ENCODE data around the gene CCDC7.
"Not testable (repeated sequence)": the region's sequence is repeated elsewhere in the genome, so short reads cannot be mapped to it uniquely, and the experiment has no call there.

The CCDC7 gene

GRCh38 chr10:32445740-32446535, at the start of gene CCDC7:
TSS of gene CCDC7 (plus strand) at chr10:32446140. CDS start at chr10:32451643, 5,503 bp downstream.
- peak; percentile 76 for DNase-seq (ENCODE audit: low spot score)

DNA sequence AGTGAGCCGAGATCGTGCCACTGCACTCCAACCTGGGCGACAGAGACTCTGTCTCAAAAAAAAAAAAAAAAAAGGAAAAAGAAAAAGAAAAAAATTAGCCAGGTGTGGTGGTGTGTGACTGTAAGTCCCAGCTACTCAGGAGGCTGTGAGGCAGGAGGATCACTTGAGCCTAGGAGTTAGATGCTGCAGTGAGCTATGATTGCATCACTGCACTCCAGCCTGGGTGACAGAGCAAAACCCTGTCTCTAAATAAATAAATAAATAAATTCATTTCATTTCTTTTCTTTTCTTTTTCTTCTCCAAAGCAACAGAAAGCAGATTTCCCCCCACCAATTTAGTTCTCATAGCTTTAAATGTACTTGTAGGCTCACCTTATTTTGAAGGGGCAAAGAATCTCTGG, 48.8 kb upstream of the CCDC7 start:
- not testable (repeated sequence) for DNase-seq (ENCODE audit: low spot score)

DNA sequence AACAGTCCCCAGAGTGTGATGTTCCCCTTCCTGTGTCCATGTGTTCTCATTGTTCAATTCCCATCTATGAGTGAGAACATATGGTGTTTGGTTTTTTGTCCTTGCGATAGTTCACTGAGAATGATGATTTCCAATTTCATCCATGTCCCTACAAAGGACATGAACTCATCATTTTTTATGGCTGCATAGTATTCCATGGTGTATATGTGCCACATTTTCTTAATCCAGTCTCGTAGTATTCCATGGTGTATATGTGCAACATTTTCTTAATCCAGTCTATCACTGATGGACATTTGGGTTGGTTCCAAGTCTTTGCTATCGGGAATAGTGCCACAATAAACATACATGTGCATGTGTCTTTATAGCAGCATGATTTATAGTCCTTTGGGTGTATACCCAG, 46.2 kb upstream of the CCDC7 start:
- DNase-seq (ENCODE audit: low spot score) = not testable (repeated sequence)

- DNase-seq (ENCODE audit: low spot score) = no peak
These were observed 45.0 kb upstream of the CCDC7 start for GRCh38 chr10:32400961-32401360.

GRCh38 chr10:32402499-32402898, 43.4 kb upstream of the CCDC7 start:
- DNase-seq (ENCODE audit: low spot score) = no peak

- no peak for DNase-seq (ENCODE audit: low spot score)
These were observed 42.8 kb upstream of the CCDC7 start for GRCh38 chr10:32403091-32403490.

DNA sequence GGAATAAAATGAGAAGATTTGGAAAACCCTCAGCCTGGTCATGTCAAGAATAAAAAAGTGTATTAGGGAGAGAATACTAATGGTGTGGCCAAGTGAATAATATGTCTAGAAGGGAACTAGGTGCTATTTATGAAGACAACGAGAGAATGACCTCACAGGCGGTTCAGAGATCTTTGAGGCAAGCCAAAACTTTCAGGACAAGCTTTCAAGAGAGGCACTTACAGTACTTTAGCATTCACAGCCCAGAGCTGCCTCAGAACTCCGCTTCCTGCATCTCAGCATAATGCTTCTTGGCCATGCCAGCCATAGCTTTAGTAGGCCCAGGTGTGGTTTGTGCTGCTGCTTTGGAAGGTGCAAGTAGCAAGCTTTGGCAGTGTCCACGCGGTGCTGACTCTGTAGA, 37.2 kb upstream of the CCDC7 start:
- DNase-seq (ENCODE audit: low spot score) = no peak

GRCh38 chr10:32409741-32410140, 36.2 kb upstream of the CCDC7 start:
- no peak for DNase-seq (ENCODE audit: low spot score)

GRCh38 chr10:32410569-32410968, 35.4 kb upstream of the CCDC7 start:
- DNase-seq (ENCODE audit: low spot score) = no peak

DNA sequence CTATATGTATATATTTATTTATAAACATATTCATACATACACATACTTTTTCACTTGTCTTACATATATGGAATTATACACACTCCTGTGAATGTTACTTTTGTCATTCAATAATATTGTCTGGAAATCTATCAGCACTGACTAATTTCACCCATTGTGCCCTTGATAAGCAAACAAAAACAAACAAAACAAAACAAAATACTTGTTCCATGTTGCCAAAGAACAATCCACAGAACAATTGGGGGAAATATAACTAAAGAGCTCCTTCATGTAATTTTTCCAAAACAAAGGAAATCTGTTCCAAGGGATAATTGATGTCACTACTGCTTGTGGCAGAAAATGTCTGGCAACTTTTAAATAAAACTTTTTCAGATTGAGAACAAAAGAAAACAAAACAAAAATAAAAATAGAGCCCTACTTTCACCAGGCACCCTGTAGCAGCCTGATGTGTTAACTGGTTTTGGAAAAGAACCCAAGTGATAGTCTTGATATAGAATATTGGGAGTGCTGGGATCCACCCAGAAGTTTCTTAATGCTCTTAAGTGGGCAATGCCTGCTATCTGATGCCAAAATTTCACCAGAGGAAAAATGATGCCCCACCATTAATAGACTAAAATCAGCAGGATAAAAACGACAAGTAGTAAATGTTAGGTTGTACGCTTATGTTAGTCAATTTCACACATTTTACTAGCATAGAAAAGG, 34.0 kb upstream of the CCDC7 start:
- DNase-seq (ENCODE audit: low spot score) = no peak

DNA sequence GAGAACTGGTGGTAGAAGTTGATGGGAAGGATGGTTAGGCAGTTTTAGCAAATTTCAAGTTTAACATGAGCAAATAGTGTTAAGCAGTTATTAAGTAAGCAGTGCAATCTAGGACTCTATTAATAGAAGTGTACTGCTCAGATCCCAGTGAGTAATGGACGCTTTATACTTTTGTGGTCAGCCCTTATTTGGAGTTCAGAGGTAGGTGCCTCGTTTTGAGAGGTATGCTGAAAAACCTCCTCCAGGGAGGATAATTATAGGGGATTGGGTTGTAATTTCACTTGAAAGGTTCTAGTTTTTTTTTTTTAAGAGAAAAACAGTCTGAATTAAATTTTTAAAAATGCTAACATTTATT, 33.5 kb upstream of the CCDC7 start:
- no peak for DNase-seq (ENCODE audit: low spot score)

DNA sequence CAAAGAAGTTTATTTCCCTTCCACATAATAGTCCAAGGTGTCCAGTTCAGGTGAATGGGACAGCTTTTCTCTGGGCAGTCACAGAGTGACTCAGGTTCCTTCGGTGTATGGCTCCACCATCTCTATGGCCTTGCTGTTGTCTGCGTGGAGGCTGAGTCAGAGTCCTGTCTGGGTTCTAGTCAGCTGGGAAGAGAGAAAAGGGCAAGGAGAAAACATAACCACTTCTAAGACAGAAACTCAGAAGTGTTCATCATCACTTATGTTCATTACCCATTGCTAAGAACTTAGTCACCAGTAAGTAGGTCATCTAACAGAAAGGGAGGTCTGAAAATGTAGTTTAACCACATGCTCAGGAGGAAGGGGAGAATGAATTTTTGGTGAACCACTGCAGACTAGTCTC, 32.4 kb upstream of the CCDC7 start:
- no peak for DNase-seq (ENCODE audit: low spot score)

GRCh38 chr10:32415361-32415760, 30.6 kb upstream of the CCDC7 start:
- DNase-seq (ENCODE audit: low spot score) = no peak

DNA sequence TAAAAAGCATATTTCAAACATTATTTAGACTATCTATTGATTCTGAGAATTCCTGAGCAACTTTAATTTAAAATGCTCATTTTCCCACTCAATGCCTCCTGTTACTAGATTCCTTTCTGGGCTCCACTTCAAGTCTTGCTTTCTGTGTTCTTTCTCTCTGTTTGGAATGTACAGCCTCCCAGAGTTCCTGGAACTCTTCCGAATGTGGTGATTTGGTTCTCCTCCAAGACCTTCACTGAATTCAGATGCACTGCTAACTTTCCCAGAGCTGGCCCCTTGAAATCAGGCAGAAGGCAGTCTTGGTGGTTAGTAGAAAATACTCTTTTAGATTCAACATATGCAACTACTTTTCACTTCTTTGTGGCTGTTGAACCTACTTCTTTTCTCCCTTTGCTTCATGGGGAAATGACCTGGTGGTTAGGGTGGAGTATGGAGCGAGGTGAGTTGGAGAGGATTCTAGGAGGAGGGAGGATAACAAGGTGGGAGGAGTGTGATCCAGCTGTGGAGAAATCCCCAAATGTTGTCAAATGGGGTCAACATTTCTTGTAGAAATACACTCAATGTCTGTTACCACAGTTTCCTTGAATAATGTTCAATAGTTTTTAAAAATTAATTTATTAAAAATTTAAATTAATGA, 27.9 kb upstream of the CCDC7 start:
- no peak for DNase-seq (ENCODE audit: low spot score)

- DNase-seq (ENCODE audit: low spot score) = no peak
These were observed 27.4 kb upstream of the CCDC7 start for GRCh38 chr10:32418572-32418971.

DNA sequence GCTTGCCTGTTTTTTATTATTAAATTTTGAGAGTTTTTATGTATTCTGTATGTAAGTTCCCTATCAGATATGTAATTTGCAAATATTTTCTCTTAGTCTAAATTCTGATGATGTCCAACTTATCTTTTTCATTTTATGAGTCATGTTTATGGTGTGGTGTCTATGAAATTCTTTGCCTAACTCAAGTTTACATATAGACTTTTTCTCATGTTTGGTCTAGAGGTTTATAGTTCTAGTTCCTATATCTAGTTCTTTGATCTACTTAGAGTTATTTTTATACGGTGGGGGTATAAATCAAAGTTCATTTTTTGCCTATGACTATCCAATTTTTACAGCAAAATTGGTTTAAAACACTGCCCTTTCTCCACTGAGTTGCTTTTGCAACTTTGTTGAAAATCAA, 26.3 kb upstream of the CCDC7 start:
- no peak for DNase-seq (ENCODE audit: low spot score)

- DNase-seq (ENCODE audit: low spot score) = no peak
These were observed 19.8 kb upstream of the CCDC7 start for GRCh38 chr10:32426186-32426585.

- no peak for DNase-seq (ENCODE audit: low spot score)
These were observed 12.4 kb upstream of the CCDC7 start for GRCh38 chr10:32433542-32433941.

- DNase-seq (ENCODE audit: low spot score) = no peak
These were observed 9.7 kb upstream of the CCDC7 start for GRCh38 chr10:32436215-32436614.

DNA sequence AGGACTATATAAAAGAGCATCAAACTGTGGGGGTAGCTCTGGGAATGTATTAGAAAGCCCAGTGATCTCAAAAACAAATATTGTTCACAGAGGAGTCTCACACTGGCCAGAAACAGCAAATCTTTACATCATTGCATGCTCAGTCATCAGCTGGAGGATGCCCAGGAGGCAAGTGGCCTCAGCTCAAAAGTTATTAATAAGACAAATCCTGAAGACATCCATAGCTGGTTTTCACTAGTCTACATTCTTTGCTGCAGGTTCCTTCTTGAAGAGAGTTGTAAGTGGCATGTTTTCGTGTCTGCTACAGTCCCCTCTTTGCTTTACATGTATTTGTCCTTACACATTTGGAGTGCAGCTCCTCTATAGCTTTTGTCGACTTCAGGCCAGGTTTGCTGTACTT, 8.6 kb upstream of the CCDC7 start:
- no peak for DNase-seq (ENCODE audit: low spot score)

DNA sequence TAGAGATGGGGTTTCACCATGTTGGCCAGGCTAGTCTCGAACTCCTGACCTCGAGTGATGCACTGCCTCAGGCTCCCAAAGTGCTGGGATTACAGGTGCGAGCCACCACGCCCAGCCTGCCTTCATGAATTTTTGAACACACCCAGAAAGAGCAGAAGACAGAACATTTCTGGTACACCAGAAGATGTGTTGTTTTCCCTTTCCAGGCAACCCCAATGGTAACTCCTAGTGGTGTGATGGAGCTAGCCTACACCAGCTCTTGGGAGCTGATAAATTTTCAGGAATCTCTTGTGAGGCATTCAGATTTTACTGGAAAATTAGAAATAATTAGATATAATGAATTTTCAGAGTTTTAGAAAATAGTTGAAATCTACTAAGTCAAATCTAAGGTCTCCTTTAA, 904 bp upstream of the CCDC7 start:
- DNase-seq (ENCODE audit: low spot score) = no peak

DNA sequence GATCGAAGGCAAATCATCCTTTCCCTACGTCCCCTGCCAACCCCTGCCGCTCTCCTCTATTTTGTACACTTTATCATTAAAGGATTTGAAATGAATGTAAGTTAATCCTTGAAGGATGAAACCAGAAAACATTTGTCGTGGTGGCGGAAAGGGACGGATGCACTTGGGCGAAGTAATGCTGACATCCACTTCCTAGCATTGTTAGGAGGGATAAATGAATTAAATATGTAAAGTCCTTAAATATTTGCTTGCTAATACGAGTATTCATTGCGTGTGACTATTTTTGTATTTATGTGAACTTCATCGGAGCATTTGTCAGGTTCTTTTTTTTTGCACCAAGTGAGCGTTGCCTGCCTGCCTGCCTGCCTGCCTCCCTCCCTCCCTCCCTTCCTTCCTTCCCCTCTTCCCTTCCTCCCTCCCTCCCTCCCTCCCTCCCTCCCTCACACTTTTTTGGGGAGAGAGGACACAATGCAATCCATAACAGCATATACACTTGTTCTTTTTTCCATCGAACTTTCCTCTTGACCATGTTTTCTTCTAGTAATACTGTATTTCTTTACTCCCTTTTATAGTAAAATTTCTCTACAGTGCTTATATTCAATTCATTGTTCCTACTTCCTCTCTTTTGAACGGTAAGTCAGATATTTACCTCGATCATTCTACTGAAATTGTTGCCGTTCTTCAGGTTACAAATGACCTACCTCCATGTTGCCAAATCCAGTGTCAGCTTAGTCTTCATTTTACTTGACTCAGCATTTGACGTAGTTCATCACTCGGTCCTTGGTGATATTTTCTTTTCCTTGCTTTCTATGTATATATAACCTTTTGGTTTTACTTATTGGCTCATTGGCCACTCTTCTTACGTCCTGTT, 831 bp downstream of the CCDC7 start:
- DNase-seq (ENCODE audit: low spot score) = peak; percentile 22
